Endometrium (tissue), 2 donors: ENCODE data around the gene HLA-DMA.

Source experiments
- FAIRE-seq: peaks from 2 replicates; lab custom pipeline; 2012; peaks lifted over from hg19 to GRCh38; lab: Jason Lieb, UNC
- donor health status: control.
- donor health status: control.

The HLA-DMA gene

DNA sequence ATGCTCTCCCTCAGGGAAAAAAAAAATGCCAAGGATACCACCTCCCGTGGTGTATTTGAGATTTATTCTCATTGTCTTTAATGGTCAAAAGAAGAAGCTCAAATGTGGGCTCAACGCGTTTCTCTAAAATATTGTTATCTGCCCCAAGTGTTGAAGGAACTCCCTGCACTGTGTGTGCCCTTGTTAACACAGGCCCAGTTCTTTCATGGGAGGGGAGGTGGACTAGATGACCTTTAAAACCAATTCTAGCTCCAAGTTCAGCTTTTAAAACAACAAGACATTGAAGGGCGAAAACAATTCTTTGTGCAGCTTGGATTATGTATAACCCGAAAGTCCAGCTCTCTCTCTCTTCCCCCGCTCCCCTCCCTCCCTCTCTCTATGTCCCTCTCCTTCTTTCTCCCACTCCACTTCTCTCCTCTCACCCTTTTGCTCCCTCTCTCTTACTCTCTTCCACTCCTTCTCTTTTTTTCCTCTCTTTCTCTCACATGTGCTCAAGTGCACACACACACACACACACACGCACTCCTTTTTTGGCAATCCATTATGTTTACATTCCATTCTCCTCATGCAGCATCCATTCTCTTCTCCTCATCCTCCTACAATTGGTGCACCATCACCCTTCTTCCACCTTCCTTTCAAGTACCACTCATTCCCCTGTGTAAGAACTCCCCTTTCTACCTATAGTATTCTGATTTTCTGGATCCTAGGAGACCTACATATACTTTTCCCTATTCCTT lies 20.6 kb downstream of the HLA-DMA start:
- no peak for FAIRE-seq

GRCh38 chr6:32931211-32931610 lies 21.7 kb downstream of the HLA-DMA start:
- FAIRE-seq = no peak

DNA sequence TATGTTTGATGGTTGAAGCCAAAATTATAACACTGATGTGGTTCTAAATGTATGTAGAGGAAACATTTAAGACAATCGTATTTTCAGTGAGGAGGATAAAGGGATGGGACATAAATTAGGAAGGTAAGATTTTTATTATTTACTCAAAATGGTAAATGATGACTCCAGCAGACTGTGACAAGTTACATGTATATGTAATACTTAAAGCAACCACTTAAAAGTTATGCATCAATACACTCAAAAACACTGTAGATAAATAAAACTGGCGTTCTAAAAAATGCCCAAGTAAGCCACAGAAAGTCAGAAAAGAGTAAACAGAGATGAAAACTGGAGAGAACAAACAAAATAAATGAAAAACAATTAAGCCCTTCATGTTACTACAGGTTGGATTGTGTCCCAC lies 30.8 kb downstream of the HLA-DMA start:
- FAIRE-seq = no peak

DNA sequence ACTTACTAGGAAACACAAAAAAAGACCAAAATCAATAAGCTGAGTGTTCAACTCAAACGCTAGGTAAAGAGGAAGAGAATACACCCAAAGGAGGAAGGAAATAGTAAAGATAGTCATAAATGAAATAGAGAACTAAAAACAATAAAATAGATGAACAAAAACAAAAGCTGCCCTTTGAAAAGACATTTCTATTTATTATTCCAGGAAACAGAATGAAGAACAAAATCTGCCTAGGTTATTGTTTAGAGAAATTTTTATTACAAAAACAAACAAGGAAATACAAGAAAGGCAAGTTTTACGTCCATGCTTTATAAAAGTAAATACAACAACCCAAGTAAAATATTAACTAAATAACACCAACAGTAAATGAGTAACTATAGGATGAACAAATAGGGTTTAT lies 32.2 kb downstream of the HLA-DMA start:
- FAIRE-seq = peak; percentile 74

DNA sequence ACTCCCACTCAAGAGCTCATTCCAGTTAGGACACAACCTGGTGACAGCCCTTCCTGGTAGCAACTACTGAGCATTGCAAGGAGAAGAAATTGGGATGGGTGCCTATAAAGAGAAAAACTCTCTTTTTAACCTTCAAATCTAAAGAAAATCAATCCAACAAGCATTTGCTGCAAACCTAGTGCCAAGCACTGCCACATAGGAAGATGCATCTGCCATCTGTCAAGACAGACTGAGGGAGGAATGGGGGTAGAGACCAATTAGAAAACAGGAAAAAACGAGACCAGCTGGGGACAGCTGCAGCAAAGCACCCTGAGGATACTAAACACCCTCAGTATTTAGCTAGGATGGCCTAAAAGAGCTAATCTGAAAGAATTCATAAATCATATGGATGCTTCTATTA lies 39.9 kb downstream of the HLA-DMA start:
- FAIRE-seq = no peak

- FAIRE-seq = no peak
Observed at GRCh38 chr6:32908897-32909296, 44.0 kb downstream of the HLA-DMA start.

DNA sequence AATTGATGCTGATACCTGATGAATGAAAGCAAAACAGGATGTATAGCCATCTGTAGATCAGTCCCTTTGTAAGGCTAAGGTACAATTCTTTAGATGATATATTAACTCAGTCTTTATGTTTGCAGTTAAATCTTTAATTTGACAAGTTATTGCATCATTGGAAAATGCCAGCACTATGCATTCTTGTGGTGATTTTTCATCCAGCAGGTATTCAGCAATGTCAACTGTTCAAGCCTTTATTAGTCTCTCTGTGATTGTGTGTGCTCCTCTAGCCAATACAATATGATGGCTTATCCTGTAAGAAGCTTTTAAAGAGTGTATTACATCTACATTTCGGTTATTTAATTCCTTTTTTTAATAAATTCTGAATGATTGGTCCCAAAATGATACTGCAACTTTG lies 46.4 kb downstream of the HLA-DMA start:
- no peak for FAIRE-seq

GRCh38 chr6:32905078-32905477 lies 47.8 kb downstream of the HLA-DMA start:
- no peak for FAIRE-seq

GRCh38 chr6:32903952-32904351 lies 48.9 kb downstream of the HLA-DMA start:
- FAIRE-seq = no peak
